DOHH2 (cell line): ENCODE results near the gene FASTKD2.

Experiments
- EZH2phosphoT487 ChIP-seq: fragments of 200-600 bp; sonication (generic); IDR thresholded peaks from 2 replicates; pipeline ENCODE4 v1.6.1; 2017; ENCODE audit warnings: borderline replicate concordance, mild to moderate bottlenecking, antibody characterized with exemption, low read length, moderate library complexity, mixed read lengths
- TF ChIP-seq, protein P1 (sequence below): fragments of 200-600 bp; sonication (generic); IDR thresholded peaks from one replicate; pipeline ENCODE4 v1.5.1; 2014; ENCODE audit warnings: antibody characterized with exemption, mild to moderate bottlenecking, low read depth, low read length; ENCODE audit not compliant: poor library complexity, severe bottlenecking

DNA sequence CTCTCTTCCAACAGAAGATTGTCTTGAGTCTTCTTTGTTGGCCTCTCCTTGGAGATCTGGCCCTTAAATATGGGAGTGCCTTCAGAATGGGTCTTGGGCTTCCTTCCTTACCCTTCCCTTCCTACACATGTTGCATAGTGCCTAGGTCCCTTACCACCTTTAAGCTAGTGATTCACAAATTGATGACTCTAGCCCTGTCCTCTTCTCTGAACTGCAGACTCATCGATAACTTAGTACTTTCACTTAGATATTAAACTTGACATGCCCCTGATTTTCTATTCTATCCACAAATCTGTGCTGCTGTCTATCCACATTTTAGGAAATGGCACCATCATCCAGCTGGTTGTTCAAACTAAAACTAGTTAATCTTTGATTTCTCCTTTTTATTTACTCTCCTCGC lies 38.1 kb upstream of the FASTKD2 start:
- TF ChIP-seq, protein P1, sequence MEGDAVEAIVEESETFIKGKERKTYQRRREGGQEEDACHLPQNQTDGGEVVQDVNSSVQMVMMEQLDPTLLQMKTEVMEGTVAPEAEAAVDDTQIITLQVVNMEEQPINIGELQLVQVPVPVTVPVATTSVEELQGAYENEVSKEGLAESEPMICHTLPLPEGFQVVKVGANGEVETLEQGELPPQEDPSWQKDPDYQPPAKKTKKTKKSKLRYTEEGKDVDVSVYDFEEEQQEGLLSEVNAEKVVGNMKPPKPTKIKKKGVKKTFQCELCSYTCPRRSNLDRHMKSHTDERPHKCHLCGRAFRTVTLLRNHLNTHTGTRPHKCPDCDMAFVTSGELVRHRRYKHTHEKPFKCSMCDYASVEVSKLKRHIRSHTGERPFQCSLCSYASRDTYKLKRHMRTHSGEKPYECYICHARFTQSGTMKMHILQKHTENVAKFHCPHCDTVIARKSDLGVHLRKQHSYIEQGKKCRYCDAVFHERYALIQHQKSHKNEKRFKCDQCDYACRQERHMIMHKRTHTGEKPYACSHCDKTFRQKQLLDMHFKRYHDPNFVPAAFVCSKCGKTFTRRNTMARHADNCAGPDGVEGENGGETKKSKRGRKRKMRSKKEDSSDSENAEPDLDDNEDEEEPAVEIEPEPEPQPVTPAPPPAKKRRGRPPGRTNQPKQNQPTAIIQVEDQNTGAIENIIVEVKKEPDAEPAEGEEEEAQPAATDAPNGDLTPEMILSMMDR: no peak
- no peak for TF ChIP-seq EZH2phosphoT487
